GM19328 (cell line): ENCODE measurements around the gene STAG3.
"Not testable (repeated sequence)": the region's sequence is repeated elsewhere in the genome, so short reads cannot be mapped to it uniquely, and the experiment has no call there.

ENCODE experiments used
- ATAC-seq: cut with Tn5 transposase; IDR thresholded peaks from one replicate; pipeline ENCODE4 v1.9.1; 2021; ENCODE audit warnings: mild to moderate bottlenecking, moderate library complexity; ENCODE audit not compliant: unreplicated experiment

Gene STAG3

DNA sequence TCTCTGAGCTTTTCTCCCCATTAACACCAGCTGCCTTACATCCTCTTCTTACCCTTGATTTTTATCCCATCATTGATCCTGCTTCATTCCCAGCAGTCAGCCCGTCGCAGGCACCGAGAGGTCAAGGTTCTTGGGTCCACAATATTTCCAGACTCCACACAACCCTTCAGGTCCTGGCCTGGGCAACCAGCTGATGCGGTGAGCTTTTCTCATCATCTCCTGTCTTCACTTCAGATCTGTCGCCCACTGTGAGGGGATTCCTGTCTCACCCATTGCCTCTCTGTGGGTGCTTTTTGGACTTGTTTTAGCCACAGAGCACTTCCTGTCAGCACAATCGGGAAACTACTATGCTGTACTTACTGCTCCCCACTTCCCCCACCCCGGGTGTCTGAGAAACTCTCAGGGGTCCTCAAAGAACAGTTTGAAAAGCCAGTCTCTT, 33.6 kb downstream of the STAG3 start:
- no peak for ATAC-seq

DNA sequence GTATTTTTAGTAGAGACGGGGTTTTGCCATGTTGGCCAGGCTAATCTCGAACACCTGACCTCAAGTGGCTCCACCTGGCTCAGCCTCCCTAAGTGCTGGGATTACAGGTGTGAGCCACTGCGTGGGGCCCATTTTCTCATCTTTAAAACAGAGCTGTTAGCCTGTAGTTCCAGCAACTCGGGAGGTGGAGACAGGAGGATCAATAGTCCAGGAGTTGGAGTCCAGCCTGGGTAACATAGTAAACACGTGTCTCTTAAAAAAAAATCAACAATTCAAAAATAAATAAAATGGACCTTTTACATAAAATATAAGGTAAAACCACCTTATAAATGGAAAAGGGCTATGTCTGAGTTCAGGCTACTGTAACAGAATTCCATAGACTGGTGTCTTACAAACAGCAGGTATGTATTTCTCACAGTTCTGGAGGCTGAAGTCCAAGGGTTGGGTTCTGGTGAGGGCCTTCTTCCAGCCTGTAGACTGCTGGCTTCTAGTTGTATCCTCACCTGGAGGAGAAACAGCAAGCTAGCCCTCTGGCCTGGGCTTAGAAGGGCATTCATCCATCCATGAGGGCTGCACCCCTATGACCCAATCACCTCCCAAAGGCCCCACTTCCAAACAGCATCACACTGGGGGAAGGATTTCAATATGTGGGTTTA, 35.0 kb downstream of the STAG3 start:
- no peak for ATAC-seq

DNA sequence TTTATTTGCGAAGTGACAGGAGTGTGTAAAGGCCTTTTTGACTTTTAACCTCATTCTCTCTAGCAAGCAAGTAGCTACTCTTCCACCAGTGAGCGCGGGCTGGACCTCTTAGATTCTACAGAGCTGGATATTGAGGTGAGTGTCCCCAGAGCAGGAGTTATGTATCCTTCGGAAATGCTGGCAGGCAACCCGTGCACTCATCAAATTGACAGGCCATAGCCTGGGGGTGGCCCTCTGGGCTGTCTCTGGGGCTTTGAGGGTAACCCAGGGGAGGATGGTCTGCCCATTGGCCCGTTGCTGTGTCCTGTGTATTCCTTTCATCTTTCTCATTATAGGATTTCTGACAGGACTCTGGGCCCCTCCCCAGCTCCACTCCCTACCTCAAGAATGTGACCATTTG, 36.0 kb downstream of the STAG3 start:
- ATAC-seq, result no peak

DNA sequence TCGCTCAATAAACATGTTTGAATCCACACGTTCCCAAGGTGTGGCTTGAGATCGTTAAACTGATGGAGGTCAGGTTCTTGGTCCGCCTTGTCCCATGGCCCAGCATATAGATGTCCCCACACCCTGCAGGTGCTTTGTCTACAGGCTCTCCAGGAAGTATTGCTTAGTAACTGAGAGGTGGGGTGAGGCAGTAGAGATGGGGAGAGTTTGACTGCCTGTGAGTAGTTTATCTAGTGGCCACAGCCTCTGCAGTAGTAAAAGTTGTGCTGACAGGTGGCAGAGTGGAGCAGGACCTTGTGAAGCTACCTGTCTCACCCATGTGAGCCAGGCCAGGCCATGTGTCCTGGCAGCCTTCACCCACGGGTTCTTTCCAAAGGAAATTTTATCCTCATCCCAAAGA, 36.6 kb downstream of the STAG3 start:
- ATAC-seq, result not testable (repeated sequence)

DNA sequence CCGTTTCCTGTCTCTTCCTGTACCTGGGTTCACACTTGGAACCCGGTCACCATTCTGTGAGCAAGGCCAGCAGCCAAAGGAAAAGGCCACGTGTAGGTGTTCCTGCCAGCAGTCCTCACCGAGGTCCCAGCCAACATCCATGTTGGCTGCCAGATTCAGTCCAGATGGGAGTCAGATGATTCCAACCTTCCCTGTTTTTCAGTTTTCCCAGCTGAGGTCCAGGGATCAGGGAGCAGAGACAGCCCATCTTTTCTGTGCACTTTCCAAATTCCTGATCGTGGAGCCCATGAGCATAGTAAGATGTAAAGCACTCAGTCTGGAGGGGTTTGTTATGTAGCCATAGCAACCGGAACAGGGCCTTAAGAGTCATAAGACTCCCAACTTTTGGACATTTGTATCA, 38.2 kb downstream of the STAG3 start:
- no peak for ATAC-seq

DNA sequence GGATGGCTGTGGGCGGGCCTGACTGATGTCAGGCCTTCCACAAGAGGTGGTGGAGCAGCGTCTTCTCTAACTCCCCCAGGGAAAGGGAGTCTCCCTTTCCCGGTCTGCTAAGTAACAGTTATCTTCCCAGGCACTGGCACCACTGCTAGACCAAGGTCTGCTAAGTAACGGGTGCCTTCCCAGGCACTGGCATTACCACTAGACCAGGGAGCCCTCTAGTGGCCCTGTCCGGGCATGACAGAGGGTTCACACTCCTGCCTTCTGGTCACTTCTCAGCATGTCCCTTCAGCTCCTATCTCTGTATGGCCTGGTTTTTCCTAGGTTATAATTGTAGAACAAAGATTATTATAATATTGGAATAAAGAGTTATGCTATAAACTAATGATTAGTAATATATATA, 40.2 kb downstream of the STAG3 start:
- not testable (repeated sequence) for ATAC-seq

DNA sequence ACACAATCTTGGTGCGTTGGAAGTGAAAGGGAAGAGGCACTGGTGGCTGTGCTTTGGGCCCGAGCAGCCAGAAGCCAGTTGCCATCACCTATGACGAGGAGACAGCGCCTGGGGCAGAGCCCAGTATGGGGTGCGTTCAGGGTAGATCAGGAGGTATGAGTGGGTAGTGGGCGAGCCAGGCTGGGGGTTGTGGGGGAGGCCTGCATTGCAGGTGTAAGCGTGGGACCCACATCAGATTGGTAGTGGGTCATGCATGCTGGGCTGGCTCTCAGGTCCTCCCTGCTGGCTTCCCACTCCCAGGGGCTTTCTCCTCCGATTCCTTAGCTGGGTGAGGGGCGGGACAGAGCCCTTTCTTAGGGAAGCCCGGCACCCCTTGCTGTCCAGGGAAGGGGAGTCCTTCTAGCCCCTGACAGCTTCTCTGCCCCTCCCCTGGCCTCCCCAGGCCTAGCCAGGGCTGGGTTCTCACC, 41.6 kb downstream of the STAG3 start:
- ATAC-seq, result no peak

DNA sequence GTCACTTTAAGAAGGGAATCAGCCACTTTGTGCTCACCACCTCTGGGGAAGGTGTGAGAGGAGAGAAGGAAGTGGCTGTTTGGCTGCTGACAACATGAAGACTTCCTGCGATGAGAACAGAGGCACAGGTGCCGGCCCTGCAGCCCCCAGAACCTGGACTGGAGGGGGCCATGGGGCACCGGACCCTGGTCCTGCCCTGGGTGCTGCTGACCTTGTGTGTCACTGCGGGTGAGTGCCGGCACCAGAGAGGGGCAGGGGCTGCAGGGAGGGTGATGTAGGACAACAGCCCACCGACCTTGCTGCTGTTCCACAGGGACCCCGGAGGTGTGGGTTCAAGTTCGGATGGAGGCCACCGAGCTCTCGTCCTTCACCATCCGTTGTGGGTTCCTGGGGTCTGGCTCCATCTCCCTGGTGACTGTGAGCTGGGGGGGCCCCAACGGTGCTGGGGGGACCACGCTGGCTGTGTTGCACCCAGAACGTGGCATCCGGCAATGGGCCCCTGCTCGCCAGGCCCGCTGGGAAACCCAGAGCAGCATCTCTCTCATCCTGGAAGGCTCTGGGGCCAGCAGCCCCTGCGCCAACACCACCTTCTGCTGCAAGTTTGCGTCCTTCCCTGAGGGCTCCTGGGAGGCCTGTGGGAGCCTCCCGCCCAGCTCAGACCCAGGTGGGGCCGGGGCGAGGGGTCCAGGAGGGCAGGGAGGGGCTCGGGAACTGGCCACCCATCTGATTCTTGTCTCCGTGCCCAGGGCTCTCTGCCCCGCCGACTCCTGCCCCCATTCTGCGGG, 42.3 kb downstream of the STAG3 start, which contains the start of gene PVRIG:
PVRIG (plus strand) TSS at position 149 of the 785 bp plus-strand sequence; CDS start at position 171, 22 bp downstream.
- not testable (repeated sequence) for ATAC-seq

DNA sequence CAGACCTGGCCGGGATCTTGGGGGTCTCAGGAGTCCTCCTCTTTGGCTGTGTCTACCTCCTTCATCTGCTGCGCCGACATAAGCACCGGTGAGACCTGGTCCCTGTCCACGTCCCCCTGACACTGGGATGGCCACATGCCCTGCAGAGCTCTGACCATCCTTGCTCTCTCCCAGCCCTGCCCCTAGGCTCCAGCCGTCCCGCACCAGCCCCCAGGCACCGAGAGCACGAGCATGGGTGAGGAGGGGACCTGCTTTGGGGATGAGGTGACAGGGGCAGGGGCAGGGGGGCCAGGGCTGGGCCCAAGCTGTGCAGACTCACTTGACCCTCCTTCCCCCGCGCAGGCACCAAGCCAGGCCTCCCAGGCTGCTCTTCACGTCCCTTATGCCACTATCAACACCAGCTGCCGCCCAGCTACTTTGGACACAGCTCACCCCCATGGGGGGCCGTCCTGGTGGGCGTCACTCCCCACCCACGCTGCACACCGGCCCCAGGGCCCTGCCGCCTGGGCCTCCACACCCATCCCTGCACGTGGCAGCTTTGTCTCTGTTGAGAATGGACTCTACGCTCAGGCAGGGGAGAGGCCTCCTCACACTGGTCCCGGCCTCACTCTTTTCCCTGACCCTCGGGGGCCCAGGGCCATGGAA, 43.0 kb downstream of the STAG3 start:
- no peak for ATAC-seq

DNA sequence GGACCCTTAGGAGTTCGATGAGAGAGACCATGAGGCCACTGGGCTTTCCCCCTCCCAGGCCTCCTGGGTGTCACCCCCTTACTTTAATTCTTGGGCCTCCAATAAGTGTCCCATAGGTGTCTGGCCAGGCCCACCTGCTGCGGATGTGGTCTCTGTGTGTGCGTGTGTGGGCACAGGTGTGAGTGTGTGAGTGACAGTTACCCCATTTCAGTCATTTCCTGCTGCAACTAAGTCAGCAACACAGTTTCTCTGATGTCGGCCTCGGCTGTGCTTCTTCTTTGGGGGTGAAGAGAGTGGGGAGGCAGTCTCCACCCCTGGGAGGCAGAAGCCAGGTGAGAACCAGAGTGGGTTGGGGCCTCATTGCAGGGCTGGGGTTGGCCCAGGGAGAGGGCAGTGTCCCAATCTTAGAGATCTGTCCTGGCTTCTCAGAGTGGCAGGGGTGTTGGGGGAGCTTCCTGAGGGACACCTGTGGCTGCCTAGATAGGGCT, 43.6 kb downstream of the STAG3 start:
- no peak for ATAC-seq

DNA sequence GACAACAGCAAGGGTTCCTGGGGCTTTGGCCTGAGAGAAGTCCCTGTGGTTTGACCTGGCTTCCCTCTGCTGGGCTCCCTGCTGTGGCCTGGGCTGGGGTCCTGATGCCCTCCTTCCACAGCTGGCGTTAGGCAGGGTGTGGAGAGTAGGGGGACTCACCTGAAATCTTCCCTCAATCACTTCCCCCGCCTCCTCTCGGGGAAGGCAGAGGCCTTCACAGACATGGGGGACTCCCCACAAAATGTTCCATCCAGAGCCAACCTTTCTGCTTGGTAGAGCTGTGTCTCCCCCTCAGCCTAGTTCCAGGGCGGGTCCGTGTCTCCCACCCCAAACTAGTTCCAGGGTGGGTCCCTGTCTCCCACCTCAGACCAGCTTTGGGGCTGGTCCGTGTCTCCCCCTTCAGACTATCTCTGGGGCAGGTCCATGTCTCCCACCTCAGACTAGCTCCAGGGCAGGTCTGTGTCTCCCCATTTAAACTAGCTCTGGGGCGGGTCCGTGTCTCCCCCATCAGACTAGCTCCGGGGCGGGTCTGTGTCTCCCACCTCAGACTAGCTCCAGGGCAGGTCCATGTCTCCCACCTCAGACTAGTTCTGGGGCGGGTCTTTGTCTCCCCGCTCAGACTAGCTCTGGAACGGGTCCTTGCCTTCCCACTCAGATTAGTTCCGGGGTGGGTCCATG, 44.2 kb downstream of the STAG3 start:
- ATAC-seq, result no peak

DNA sequence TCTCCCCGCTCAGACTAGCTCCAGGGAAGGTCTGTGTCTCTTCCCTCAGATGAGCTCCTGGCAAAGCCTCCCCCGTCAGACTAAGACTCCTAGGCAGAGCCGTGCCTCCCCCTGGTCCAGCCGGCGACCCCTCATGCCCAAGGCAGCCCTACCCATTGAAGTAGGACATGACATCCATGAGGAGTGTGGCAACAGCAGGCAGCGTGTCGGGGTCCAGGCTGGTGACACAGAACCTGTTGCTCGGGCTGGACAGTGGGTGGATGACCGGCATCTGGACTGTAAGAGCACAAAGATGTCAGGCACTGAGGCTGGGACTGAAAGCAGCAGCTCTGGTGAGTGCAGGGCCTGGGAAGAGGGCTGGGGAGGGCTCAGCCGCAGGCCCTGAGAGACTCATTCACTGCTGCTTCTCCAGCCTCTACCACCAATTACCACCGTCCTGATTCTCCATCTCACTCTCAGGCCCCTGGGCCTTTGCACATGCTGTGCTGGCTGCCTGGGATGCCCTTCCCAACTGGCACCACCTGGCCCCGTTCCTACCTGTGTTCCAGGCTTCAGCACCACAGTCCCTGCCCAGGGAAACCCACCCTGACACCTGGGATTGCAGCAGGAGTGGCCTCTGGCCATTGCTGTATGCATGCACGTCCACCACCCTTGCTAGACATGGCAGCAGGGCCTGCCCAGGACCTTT, 44.9 kb downstream of the STAG3 start:
- no peak for ATAC-seq

DNA sequence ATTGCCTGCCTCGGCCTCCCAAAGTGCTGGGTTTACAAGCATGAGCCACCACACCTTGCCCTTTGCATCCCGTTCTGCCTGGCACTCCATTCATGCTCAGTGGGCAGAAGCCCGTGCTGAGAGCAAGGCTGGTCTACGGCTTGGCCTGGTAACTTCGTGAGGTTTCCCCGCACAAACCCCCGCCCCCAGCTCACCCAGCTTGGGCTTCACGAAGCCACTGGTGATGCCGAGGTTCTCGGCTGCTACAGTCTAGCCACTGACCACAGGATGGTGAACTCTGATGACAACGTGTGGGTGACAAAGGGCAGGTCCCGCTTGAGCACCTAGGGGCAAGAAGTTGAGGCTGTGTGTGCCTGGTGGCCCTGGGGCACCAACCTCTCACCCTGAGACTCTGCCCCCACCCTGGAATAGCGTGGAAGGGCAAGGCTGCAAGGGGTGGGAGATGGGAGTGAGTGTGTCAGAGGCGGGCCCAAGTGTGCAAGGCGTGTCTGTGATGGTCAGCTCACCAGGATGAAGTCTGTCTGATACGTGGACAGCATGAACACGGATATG, 45.7 kb downstream of the STAG3 start:
- not testable (repeated sequence) for ATAC-seq

DNA sequence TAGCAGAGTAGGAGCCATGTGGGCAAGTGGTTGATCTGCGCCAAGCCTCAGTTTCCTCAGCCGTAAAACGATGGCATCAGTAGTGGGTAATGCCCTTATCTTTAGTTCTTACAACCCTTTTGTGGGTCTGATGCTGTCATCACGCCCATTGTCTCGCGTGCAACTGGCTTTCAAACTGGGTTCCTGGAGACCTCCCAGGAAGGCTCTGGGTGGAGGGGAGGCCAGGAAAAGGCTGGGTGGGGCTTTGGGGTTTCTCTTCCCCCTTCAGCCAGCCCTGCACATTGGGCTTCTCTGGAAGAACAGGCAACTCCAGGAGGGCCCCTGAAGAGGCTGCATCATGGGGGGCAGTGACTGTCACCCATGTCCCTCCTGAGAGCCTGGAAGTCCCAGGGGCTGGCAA, 47.2 kb downstream of the STAG3 start:
- not testable (repeated sequence) for ATAC-seq

DNA sequence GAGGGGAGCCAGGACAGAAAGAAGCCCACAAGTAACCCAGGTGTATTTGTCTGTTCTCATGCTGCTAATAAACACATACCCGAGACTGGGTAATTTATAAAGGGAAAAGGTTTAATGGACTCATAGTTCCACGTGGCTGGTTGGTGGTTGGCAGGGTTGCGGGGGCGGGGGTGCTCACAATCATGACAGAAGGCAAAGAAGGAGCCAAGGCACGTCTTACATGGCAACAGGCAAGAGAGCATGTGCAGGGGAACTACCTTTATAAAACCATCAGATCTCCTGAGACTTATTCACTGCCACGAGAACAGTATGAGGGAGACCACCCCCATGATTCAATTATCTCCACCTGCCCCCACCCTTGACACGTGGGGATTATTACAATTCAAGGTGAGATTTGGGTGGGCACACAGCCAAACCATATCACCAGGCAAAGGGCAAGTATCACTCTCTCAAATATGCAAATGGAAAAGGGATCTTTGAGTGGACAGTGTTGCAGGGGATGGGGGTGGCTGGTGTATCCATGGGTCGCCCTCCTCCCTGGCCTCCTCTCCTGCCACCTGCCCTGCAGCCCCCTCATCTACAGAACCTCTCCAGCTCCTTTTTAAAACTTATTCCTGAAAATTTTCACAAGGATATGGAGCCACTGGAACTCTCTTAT, 57.1 kb downstream of the STAG3 start:
- ATAC-seq, result not testable (repeated sequence)

DNA sequence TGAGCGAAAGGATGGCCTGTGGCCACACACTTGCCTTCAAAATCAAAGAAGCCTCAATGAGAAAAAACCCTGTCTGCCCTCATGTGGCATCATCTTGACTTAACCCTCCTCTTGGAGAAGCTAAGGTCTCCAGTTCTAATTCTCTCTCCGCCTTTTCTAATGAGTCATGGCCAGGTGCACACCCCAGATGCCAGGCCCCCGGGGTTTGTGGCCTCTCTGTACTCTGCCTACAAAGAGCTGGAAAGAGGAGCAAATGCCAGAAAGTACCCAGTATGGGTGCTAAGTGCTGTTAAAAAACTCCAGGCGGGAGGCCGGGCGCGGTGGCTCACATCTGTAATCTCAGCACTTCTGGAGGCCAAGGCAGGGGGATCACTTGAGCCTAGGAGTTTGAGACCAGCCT, 62.3 kb downstream of the STAG3 start:
- ATAC-seq, result not testable (repeated sequence)

DNA sequence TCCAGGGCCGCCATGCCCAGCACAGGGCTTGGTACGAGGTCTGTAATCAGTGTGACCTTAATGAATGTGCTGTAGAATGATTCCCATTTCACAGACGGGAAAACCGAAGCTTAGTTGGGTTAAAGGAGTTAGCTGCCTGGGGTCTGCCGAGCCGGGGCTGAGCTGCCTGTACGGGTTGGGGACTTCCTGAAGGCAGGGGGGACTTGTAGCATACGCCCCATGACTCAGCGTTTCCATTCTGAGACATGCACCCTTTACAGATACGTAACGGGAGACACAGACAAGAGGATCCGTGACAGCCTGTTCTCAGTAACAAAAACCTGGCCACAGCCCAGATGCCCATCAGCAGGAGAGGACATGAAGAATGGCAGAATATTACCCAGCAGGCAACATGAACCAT, 65.7 kb downstream of the STAG3 start:
- not testable (repeated sequence) for ATAC-seq

DNA sequence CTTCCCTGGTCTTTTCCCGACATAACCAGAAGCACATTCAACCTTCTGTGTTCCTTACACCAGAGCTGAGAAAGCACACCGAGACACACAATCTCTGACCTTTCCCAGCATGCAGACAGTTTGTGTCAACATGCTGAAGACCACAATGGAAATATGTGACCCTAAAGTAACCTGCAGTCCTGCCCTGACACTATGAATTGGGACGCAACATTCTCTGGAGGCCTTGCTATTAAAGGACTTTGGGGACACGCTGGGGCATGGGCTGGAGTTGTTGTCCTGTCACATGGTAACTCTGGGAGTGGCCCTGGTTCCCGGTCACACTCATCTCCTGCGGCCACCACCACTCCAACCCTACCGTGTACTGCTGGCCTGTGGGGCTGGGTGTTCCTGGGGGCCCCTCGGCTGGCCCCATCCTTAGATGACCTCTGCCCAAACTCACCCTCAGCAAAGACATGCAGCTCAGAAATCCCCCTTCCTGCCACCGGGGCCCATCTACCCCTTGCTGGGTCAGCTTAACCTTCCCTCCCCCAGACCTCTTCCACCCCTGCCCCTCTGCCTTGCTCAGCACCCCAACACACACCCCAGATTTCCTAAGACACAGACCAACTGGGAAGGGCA, 67.4 kb downstream of the STAG3 start:
- not testable (repeated sequence) for ATAC-seq
